NCI-H524 (cell line): ENCODE results near the gene SAG.

ENCODE experiments used
- DNase-seq, 2 experiments: peaks; one replicate each; lab custom pipeline; 2025; lab: John Stamatoyannopoulos, UW

The SAG gene

GRCh38 chr2:233288663-233289062, 19.0 kb upstream of the SAG start:
- DNase-seq: no peak

- no peak for DNase-seq
These were observed 18.0 kb upstream of the SAG start for GRCh38 chr2:233289648-233290047.

DNA sequence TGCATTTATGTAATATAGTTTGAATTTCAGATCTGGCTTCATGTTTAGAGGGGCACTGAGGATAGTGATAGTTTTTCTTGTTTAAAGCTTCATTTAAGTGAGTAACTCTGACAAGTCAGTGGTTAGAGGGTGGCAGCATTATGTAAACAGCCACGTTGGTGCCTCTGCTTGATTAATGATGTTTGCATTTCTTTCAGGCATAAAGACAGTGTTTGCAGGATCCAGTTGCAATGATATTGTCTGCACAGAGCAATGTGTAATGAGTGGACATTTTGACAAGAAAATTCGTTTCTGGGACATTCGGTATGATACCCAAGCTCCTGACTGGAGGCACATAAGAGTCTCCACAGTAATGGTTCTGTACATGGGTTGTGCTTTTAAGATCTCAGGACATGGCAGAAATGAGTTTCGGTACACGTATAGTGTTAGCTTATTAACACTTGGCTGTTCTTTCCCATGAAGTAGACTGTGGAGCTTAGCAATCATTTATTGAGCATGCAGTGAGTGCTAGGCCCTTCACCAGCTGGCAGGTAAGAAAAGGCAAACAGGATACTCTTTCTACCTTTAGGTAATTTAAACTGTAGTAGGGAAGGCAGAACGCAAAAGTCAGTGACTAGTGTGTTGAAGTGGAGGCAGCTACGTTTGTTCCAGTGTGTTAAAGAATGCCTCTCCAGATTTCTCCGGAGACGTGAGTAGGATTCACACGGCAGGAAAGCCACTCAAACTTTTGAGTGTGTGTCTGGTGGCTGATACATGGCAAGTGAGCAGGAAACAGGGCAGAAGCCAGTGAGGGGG, 17.4 kb upstream of the SAG start:
- no peak for DNase-seq

GRCh38 chr2:233295891-233296290, 11.7 kb upstream of the SAG start:
- DNase-seq: no peak

GRCh38 chr2:233297076-233297475, 10.5 kb upstream of the SAG start:
- DNase-seq: no peak

DNA sequence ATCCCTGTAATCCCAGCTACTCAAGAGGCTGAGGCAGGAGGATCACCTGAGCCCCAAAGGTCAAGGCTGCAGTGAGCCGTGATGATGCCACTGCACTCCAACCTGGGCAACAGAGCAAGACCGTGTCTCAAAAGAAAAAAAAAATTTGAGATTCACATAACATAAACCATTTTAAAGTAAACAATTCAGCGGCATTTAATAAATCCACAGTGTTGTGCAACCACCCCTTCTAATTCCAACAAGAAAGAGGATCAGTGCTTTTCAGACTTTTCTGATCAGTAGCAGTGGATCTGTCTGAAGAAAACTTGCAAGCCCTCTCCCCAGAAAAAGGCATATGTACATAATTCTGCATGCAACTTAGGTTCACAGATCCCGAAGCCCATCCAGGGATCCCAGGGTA, 7.2 kb upstream of the SAG start:
- DNase-seq: no peak

DNA sequence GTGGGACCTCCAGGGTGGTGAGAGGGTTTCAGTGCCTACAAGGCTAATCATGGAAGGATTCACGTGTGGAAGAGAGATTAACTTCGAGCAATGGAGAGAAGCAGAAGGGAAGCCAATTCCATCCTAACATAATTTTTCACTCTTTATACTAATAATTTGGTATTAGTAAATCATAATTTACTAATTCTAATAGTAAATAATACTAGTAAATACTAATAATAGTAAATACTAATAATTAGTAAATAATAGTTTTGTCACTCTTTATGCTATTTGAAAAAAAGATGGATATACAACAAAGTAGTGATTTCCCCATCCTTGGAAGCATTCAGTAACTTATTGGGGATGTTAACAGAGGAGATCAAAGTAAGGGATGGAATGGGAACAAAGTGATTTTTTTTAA, 6.4 kb upstream of the SAG start:
- DNase-seq: no peak

DNA sequence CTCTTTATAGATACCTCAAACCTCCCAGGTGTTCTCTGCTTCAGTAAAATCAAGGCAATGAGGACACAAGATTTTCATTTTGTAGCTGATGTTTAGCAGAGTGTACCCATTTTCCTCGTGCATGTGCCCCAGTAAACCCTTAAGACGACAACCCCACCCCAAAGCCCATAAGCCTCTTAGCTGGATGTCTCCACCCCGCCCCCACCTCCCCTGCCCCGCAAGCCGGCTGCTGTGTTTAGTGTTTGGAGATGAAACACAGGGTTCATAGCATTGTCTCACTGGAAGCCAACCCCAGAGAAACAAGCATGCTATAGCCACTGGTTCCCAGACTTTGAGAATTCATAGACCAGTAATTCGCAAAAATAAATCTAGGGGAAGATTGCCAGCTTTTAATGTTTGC, 5.8 kb upstream of the SAG start:
- no peak for DNase-seq

GRCh38 chr2:233303252-233303651, 4.4 kb upstream of the SAG start:
- DNase-seq: no peak

- DNase-seq: no peak
These were observed 3.8 kb downstream of the SAG start for GRCh38 chr2:233311241-233311926.

DNA sequence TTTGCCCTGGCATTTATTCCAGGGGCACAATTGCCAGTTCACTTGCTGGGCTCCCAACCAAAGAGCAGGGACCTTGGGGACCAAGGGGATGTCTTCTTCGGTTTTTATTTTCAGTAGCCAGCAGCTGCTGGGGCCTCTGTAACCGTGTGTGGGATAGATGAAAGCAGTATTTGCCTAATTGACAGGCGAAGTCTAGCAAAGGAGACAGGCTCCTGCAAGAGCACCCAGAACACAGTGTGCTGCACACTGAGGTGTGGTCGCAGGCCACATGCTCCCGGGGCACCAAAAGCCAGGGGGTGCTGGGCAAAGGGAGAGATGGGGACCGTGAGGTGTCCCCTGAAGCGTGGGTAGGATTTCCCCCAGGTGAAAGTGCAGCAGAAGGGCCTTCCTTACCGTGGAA, 5.3 kb downstream of the SAG start:
- DNase-seq: no peak

GRCh38 chr2:233314180-233314925, 6.7 kb downstream of the SAG start:
- no peak for DNase-seq

DNA sequence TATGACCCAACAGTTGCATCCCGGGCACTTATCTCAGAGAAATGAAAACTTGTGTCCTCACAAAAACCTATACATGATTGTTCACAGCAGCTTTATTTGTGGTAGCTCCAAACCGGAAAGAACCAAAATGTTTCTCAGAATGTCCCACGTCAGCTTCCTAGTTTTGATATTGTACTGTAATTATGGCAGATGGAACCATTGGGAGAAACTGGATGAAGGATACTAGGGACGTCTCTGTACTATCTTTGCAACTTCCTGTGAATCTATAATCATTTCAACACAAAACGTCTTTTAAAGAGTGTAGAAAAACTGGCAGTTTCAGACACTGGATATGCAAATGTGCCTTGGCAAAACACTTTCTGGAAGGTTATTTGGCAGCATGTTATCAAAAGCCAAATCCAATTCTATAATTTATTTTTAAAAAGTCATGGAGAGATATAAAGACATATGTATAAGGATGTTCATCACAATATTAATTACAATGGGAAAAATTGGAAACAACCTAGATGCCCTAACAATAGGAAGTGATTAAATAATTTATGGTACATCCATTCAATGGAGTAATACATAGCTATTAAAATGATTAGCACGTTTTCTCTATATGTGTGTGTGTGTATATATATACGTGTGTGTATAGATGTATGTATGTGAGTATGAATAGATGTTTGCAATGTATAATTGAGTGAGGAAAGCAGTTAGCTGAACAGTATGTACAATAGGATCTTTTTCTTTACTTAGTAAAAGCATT, 9.8 kb downstream of the SAG start:
- no peak for DNase-seq

DNA sequence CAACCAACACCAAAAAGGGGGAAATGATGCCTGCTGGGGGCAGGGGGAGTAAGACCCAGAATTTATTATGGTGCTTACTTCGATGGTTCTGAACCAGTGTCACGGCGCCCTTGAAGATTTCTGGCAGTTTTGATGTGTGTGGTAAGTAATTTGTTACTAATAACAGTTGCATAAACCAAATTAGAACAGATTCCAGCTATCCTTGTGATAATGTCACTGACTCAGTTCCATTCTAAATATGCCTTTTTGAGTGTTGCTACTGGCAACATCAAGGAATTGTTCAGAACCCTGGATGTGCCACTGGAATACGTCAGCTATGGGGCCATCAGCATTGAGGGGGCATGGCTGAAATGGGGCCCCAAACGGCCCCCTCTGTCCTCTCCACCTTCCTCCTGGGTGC, 11.6 kb downstream of the SAG start:
- DNase-seq: no peak

DNA sequence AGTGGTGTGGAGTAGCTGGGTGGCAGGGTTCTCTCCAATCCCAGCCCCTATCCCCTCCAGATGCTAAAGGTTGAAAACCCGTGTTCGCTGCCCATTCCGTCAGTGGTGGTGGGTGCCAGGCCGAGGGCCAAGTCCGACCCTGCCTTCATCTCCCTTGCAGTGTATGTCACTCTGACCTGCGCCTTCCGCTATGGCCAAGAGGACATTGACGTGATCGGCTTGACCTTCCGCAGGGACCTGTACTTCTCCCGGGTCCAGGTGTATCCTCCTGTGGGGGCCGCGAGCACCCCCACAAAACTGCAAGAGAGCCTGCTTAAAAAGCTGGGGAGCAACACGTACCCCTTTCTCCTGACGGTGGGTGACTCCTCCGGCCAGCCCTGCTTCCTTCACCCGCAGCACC, 12.9 kb downstream of the SAG start:
- no peak for DNase-seq

DNA sequence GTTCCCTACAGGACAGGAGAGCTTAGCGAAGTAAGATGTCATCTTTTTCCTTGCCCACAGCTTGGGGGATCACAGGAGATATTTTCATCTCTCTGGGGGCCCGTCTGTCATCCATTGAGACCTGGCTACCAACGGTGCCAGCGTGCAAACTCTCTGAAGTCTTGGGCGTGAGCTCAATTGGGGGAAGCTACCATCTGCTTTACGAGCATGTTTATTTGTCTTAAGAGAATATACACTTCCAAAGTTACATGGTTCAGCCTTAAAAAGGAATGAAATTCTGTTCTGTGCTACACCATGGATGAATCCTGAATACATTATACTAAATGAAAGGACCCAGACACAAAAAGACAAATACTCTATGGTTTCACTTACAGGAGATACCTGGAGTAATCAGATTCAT, 13.6 kb downstream of the SAG start:
- DNase-seq: no peak

GRCh38 chr2:233323851-233324250, 16.2 kb downstream of the SAG start:
- no peak for DNase-seq

DNA sequence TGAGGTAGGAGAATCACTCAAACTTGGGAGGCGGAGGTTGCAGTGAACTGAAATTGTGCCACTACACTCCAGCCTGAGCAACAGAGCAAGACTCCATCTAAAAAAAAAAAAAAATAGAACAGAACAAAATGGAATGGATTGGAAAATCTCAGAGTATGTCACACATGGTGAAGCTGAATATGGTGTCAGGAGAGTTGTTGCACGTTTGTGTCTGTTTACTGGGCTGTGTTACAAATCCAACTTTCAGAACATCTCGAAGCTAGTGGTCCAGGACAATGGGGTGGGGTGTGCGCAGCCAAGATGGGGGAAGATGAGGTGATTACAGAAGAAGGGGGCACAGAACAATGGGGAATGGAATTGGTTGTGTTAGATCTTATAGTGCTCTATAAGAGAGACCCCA, 17.6 kb downstream of the SAG start:
- DNase-seq: no peak

DNA sequence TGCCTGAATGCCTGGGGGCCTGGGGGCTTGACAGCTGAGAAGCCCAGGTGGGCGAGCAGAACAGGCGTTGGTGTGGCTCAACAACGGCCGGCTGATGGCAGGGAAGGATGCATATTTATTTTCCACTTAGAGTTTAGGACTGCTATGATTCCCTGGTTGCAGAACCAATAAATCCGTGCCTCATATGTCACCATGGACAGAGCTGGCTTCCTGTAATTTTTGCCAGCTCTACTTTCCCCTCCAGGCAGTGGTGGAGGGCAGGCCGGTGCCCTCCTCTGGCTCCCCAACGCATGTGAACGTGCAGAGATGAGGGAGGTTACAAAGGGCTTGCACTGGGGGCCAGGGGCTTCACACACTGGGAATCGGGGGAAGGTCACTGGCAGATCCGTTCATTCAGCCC, 18.2 kb downstream of the SAG start:
- no peak for DNase-seq

DNA sequence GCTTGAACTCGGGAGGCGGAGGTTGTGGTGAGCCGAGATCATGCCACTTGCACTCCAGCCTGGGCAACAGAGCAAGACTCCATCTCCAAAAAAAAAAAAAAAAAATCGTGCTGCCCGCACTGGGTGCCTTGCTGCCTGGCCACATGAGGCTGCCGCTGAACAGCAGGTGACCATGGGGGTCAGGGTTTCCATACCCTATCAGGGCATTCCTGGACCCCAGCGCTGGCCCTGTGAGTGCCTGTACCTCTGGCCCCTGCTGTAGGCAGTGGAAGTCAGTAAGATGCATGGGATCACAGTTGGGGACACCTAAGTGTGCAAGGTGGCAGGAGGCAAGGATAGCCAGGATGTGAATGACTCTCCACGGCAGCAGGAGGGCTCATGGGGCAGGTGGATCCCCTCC, 18.9 kb downstream of the SAG start:
- DNase-seq: no peak

GRCh38 chr2:233328922-233329321, 21.3 kb downstream of the SAG start:
- no peak for DNase-seq

GRCh38 chr2:233329489-233330135, 22.0 kb downstream of the SAG start:
- peak in 1 of 2 experiments; percentile 64 for DNase-seq
